Measurements from ENCODE around the gene COL27A1.

Gene COL27A1

GRCh38 chr9:114131808-114132549 lies 23.4 kb upstream of the COL27A1 start:
- no peak for TF ChIP-seq CTCF (IDR thresholded peaks at IDR 0.05; ENCODE audit: insufficient read depth, low read depth, low read length, missing control alignments)
- DNase-seq (ENCODE audit: low read depth), result no peak

GRCh38 chr9:114132550-114132918 lies 22.8 kb upstream of the COL27A1 start:
- no peak overlapping the region for H3K4me3 ChIP-seq (ENCODE audit: low read length)
- DNase-seq (ENCODE audit: low read depth), result no peak
- TF ChIP-seq CTCF (IDR thresholded peaks at IDR 0.05; ENCODE audit: insufficient read depth, low read depth, low read length, missing control alignments), result no peak

More at GRCh38 chr9:114131808-114132549, 23.4 kb upstream of the COL27A1 start:
- no peak overlapping the region for H3K4me3 ChIP-seq (ENCODE audit: low read length)

GRCh38 chr9:114134827-114135396 lies 20.4 kb upstream of the COL27A1 start:
- no peak for DNase-seq (ENCODE audit: low read depth)
- no peak overlapping the region for H3K4me3 ChIP-seq (ENCODE audit: low read length)
- TF ChIP-seq CTCF (IDR thresholded peaks at IDR 0.05; ENCODE audit: insufficient read depth, low read depth, low read length, missing control alignments), result no peak

- DNase-seq (ENCODE audit: low read depth), result no peak
- TF ChIP-seq CTCF (IDR thresholded peaks at IDR 0.05; ENCODE audit: insufficient read depth, low read depth, low read length, missing control alignments), result no peak
Observed at GRCh38 chr9:114137831-114138230, 17.5 kb upstream of the COL27A1 start.

GRCh38 chr9:114138552-114138971 lies 16.8 kb upstream of the COL27A1 start:
- H3K4me3 ChIP-seq (ENCODE audit: low read length), result no peak overlapping the region
- no peak for TF ChIP-seq CTCF (IDR thresholded peaks at IDR 0.05; ENCODE audit: insufficient read depth, low read depth, low read length, missing control alignments)
- DNase-seq (ENCODE audit: low read depth), result no peak

More at GRCh38 chr9:114137831-114138230, 17.5 kb upstream of the COL27A1 start:
- no peak overlapping the region for H3K4me3 ChIP-seq (ENCODE audit: low read length)

GRCh38 chr9:114139071-114139470 lies 16.3 kb upstream of the COL27A1 start:
- TF ChIP-seq CTCF (IDR thresholded peaks at IDR 0.05; ENCODE audit: insufficient read depth, low read depth, low read length, missing control alignments), result no peak
- H3K4me3 ChIP-seq (ENCODE audit: low read length), result no peak overlapping the region
- DNase-seq (ENCODE audit: low read depth), result no peak

All from epithelial cell of esophagus (primary cell).